ENCODE measurements around the gene HIF3A.

HIF3A gene

GRCh38 chr19:46378268-46378667, 81.4 kb downstream of the HIF3A start:
- Histone ChIP-seq H2BK5ac (ENCODE audit: low read length) (no peak overlapping the region), H3K9me3 (replicated peaks in 1 of 2; ENCODE audit: control insufficient read depth in 2 of 2, insufficient read depth in 1 of 2, low read depth in 1 of 2, low read length in 2 of 2) (peaks cover 2 to 9% of the 10 kb centered on the region in 2 donors), H3K36me3 (replicated peaks in 1 of 2; ENCODE audit: control insufficient read depth in 2 of 2, insufficient read depth in 2 of 2, low read length in 2 of 2) (peaks cover 33 to 95% of the 10 kb centered on the region in 2 donors), H3K23ac (ENCODE audit: low read depth, low read length, poor library complexity) (no peak overlapping the region), H2BK15ac (ENCODE audit: low read length) (no peak overlapping the region), H3K18ac (ENCODE audit: low read length) (no peak overlapping the region), H3K14ac (ENCODE audit: low read length) (no peak overlapping the region), H3K4ac (ENCODE audit: low read length) (no peak overlapping the region), H2AFZ (ENCODE audit: low read length) (no peak overlapping the region), H2BK120ac (ENCODE audit: low read depth, low read length) (no peak overlapping the region), H3K27me3 (ENCODE audit: control insufficient read depth in 3 of 3, insufficient read depth in 3 of 3, low read depth in 1 of 3, low read length in 3 of 3) (no peaks in the 10 kb centered on the region), H2BK12ac (ENCODE audit: low read length) (no peak overlapping the region), H3K4me2 (ENCODE audit: insufficient read depth, low read length, poor library complexity, severe bottlenecking) (no peak overlapping the region), H3K4me3 (ENCODE audit: low read length in 2 of 2) (no peak overlapping the region), H3K9ac (ENCODE audit: low read depth, low read length, poor library complexity) (no peak overlapping the region), H3K27ac (replicated peaks; ENCODE audit: low read length) (no peak overlapping the region), H2AK5ac (ENCODE audit: low read depth, low read length) (no peak overlapping the region), H3K79me1 (ENCODE audit: low read depth, low read length) (peaks cover 6% of the 10 kb centered on the region), H4K8ac (ENCODE audit: low read depth, low read length) (no peak overlapping the region), H3K4me1 (ENCODE audit: control insufficient read depth in 2 of 2, insufficient read depth in 1 of 2, low read depth in 1 of 2, low read length in 2 of 2) (peaks cover 8 to 9% of the 10 kb centered on the region in 2 donors), H4K91ac (ENCODE audit: low read depth, low read length, poor library complexity) (no peak overlapping the region)
- no CpG with 5 or more reads among the region's 2 CpGs for WGBS, 2 donors (ENCODE audit: extremely low coverage in 2 of 2, insufficient read length in 2 of 2, insufficient replicate concordance in 1 of 2)
- no peak for DNase-seq (ENCODE audit: low spot score)

DNA sequence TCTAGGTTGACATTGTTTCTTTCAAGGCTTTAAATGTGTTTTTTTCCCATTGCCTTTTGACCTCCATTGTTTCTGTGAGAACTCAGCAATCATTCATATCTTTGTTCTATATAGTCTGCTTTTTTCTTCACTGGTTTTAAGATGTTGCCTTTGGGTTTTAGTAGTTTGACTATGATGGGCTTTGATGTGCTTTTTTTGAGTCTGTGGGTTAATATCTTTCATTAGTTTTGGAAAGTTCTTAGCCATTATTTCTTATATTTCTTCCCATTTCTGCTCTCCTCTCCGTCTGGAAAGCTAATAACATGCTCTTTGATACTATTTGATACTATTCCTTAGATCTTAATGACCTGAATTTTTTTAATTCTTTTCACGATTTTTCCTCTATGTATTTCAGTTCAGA, 83.8 kb downstream of the HIF3A start:
- H3K9ac ChIP-seq (ENCODE audit: low read depth, low read length, poor library complexity) = no peak overlapping the region
- no peak overlapping the region for H3K4ac ChIP-seq (ENCODE audit: low read length)
- no peaks in the 10 kb centered on the region for H3K4me1 ChIP-seq (ENCODE audit: control insufficient read depth in 2 of 2, insufficient read depth in 1 of 2, low read depth in 1 of 2, low read length in 2 of 2)
- no peak for DNase-seq (ENCODE audit: low spot score)
- H2BK120ac ChIP-seq (ENCODE audit: low read depth, low read length) = no peak overlapping the region
- H4K8ac ChIP-seq (ENCODE audit: low read depth, low read length) = no peak overlapping the region
- H3K36me3 ChIP-seq (replicated peaks in 1 of 2; ENCODE audit: control insufficient read depth in 2 of 2, insufficient read depth in 2 of 2, low read length in 2 of 2) = peaks cover 46 to 99% of the 10 kb centered on the region in 2 donors
- H2BK5ac ChIP-seq (ENCODE audit: low read length) = no peak overlapping the region
- H3K79me1 ChIP-seq (ENCODE audit: low read depth, low read length) = no peaks in the 10 kb centered on the region
- no peak overlapping the region for H2AFZ ChIP-seq (ENCODE audit: low read length)
- no peak overlapping the region for H4K91ac ChIP-seq (ENCODE audit: low read depth, low read length, poor library complexity)
- H3K27me3 ChIP-seq (ENCODE audit: control insufficient read depth in 3 of 3, insufficient read depth in 3 of 3, low read depth in 1 of 3, low read length in 3 of 3) = no peaks in the 10 kb centered on the region
- H3K4me3 ChIP-seq (ENCODE audit: low read length in 2 of 2) = no peak overlapping the region
- H3K18ac ChIP-seq (ENCODE audit: low read length) = no peak overlapping the region
- no peak overlapping the region for H3K4me2 ChIP-seq (ENCODE audit: insufficient read depth, low read length, poor library complexity, severe bottlenecking)
- H3K9me3 ChIP-seq (replicated peaks in 1 of 2; ENCODE audit: control insufficient read depth in 2 of 2, insufficient read depth in 1 of 2, low read depth in 1 of 2, low read length in 2 of 2) = peaks cover 2 to 9% of the 10 kb centered on the region in 2 donors
- H3K14ac ChIP-seq (ENCODE audit: low read length) = no peak overlapping the region
- no CpG with 5 or more reads among the region's 2 CpGs for WGBS, 2 donors (ENCODE audit: extremely low coverage in 2 of 2, insufficient read length in 2 of 2, insufficient replicate concordance in 1 of 2)
- no peak overlapping the region for H2BK15ac ChIP-seq (ENCODE audit: low read length)
- H2AK5ac ChIP-seq (ENCODE audit: low read depth, low read length) = no peak overlapping the region
- H3K23ac ChIP-seq (ENCODE audit: low read depth, low read length, poor library complexity) = no peak overlapping the region
- H3K27ac ChIP-seq (replicated peaks; ENCODE audit: low read length) = no peak overlapping the region
- H2BK12ac ChIP-seq (ENCODE audit: low read length) = no peak overlapping the region

- DNase-seq (ENCODE audit: low spot score) = no peak
- H2BK15ac ChIP-seq (ENCODE audit: low read length) = no peak overlapping the region
- H3K23ac ChIP-seq (ENCODE audit: low read depth, low read length, poor library complexity) = no peak overlapping the region
- H4K8ac ChIP-seq (ENCODE audit: low read depth, low read length) = no peak overlapping the region
- no CpG with 5 or more reads among the region's 2 CpGs for WGBS, 2 donors (ENCODE audit: extremely low coverage in 2 of 2, insufficient read length in 2 of 2, insufficient replicate concordance in 1 of 2)
- no peak overlapping the region for H3K9ac ChIP-seq (ENCODE audit: low read depth, low read length, poor library complexity)
- no peak overlapping the region for H2AFZ ChIP-seq (ENCODE audit: low read length)
- H2BK12ac ChIP-seq (ENCODE audit: low read length) = no peak overlapping the region
- no peaks in the 10 kb centered on the region for H3K27me3 ChIP-seq (ENCODE audit: control insufficient read depth in 3 of 3, insufficient read depth in 3 of 3, low read depth in 1 of 3, low read length in 3 of 3)
- H2BK5ac ChIP-seq (ENCODE audit: low read length) = no peak overlapping the region
- no peak overlapping the region for H4K91ac ChIP-seq (ENCODE audit: low read depth, low read length, poor library complexity)
- H3K14ac ChIP-seq (ENCODE audit: low read length) = no peak overlapping the region
- peaks cover 2 to 9% of the 10 kb centered on the region in 2 donors for H3K9me3 ChIP-seq (replicated peaks in 1 of 2; ENCODE audit: control insufficient read depth in 2 of 2, insufficient read depth in 1 of 2, low read depth in 1 of 2, low read length in 2 of 2)
- H3K36me3 ChIP-seq (replicated peaks in 1 of 2; ENCODE audit: control insufficient read depth in 2 of 2, insufficient read depth in 2 of 2, low read length in 2 of 2) = peaks cover 48 to 99% of the 10 kb centered on the region in 2 donors
- no peak overlapping the region for H3K4ac ChIP-seq (ENCODE audit: low read length)
- no peaks in the 10 kb centered on the region for H3K79me1 ChIP-seq (ENCODE audit: low read depth, low read length)
- no peaks in the 10 kb centered on the region for H3K4me1 ChIP-seq (ENCODE audit: control insufficient read depth in 2 of 2, insufficient read depth in 1 of 2, low read depth in 1 of 2, low read length in 2 of 2)
- H2AK5ac ChIP-seq (ENCODE audit: low read depth, low read length) = no peak overlapping the region
- no peak overlapping the region for H3K4me2 ChIP-seq (ENCODE audit: insufficient read depth, low read length, poor library complexity, severe bottlenecking)
- H3K27ac ChIP-seq (replicated peaks; ENCODE audit: low read length) = no peak overlapping the region
- H3K18ac ChIP-seq (ENCODE audit: low read length) = no peak overlapping the region
- H3K4me3 ChIP-seq (ENCODE audit: low read length in 2 of 2) = no peak overlapping the region
- no peak overlapping the region for H2BK120ac ChIP-seq (ENCODE audit: low read depth, low read length)
Observed at GRCh38 chr19:46381346-46381745, 84.5 kb downstream of the HIF3A start.

- H3K9ac ChIP-seq (ENCODE audit: low read depth, low read length, poor library complexity) = no peak overlapping the region
- H3K18ac ChIP-seq (ENCODE audit: low read length) = no peak overlapping the region
- no CpG with 5 or more reads among the region's 15 CpGs for WGBS, 2 donors (ENCODE audit: extremely low coverage in 2 of 2, insufficient read length in 2 of 2, insufficient replicate concordance in 1 of 2)
- no peak overlapping the region for H2BK120ac ChIP-seq (ENCODE audit: low read depth, low read length)
- no peak overlapping the region for H3K4ac ChIP-seq (ENCODE audit: low read length)
- peaks cover 47 to 99% of the 10 kb centered on the region in 2 donors for H3K36me3 ChIP-seq (replicated peaks in 1 of 2; ENCODE audit: control insufficient read depth in 2 of 2, insufficient read depth in 2 of 2, low read length in 2 of 2)
- H2BK5ac ChIP-seq (ENCODE audit: low read length) = no peak overlapping the region
- no peak overlapping the region for H2BK15ac ChIP-seq (ENCODE audit: low read length)
- no peak for DNase-seq (ENCODE audit: low spot score)
- no peak overlapping the region for H2AFZ ChIP-seq (ENCODE audit: low read length)
- H2AK5ac ChIP-seq (ENCODE audit: low read depth, low read length) = no peak overlapping the region
- H3K27me3 ChIP-seq (ENCODE audit: control insufficient read depth in 3 of 3, insufficient read depth in 3 of 3, low read depth in 1 of 3, low read length in 3 of 3) = no peaks in the 10 kb centered on the region
- H2BK12ac ChIP-seq (ENCODE audit: low read length) = no peak overlapping the region
- H4K91ac ChIP-seq (ENCODE audit: low read depth, low read length, poor library complexity) = no peak overlapping the region
- peak overlapping the region in 1 of 2 donors; percentile 8 for H3K4me3 ChIP-seq (ENCODE audit: low read length in 2 of 2)
- no peaks in the 10 kb centered on the region for H3K4me1 ChIP-seq (ENCODE audit: control insufficient read depth in 2 of 2, insufficient read depth in 1 of 2, low read depth in 1 of 2, low read length in 2 of 2)
- H3K4me2 ChIP-seq (ENCODE audit: insufficient read depth, low read length, poor library complexity, severe bottlenecking) = no peak overlapping the region
- H3K9me3 ChIP-seq (replicated peaks in 1 of 2; ENCODE audit: control insufficient read depth in 2 of 2, insufficient read depth in 1 of 2, low read depth in 1 of 2, low read length in 2 of 2) = peaks cover 0 to 9% of the 10 kb centered on the region in 2 donors
- H3K27ac ChIP-seq (replicated peaks; ENCODE audit: low read length) = no peak overlapping the region
- peaks cover 1% of the 10 kb centered on the region for H3K79me1 ChIP-seq (ENCODE audit: low read depth, low read length)
- no peak overlapping the region for H3K14ac ChIP-seq (ENCODE audit: low read length)
- no peak overlapping the region for H4K8ac ChIP-seq (ENCODE audit: low read depth, low read length)
- no peak overlapping the region for H3K23ac ChIP-seq (ENCODE audit: low read depth, low read length, poor library complexity)
Observed at GRCh38 chr19:46381756-46382345, 85.0 kb downstream of the HIF3A start.
